ENCODE measurements around the gene CD36.

The CD36 gene

DNA sequence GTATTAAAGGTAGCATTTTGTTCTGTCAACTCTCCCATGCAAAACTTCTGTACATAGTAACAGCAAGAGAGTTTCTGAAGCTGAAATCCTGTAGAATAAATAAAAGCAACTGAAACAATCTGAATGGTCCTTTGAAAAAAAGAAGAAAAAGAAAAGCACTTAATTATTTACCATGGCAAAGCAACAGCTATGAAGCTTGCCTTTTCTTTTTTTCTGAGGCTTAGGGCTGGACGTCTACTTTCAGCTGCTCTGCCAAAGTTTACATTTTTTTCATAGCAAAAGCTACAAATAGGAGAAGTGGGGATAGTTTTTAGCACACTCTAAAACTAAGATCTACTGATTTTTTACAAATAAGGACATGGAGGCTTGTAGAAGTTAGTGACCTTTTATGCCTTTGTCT lies 31.3 kb upstream of the CD36 start:
- H3K36me3 ChIP-seq (ENCODE audit: control insufficient read depth in 2 of 2, insufficient read depth in 1 of 2, low read length in 2 of 2): no peaks in the 10 kb centered on the region
- H3K4me1 ChIP-seq (ENCODE audit: control insufficient read depth, insufficient read depth, low read length): peaks cover 7% of the 10 kb centered on the region; the same call in 1 of the 2 replicates
- POLR2A ChIA-PET: no interaction called here
- no peaks in the 10 kb centered on the region for H3K9me3 ChIP-seq (ENCODE audit: control insufficient read depth, insufficient read depth, low read depth, low read length)
- no peak overlapping the region for H3K27ac ChIP-seq (ENCODE audit: extremely low read depth, low read depth, low read length)
- TF ChIP-seq ZNF549 (tag by site-specific recombination; IDR thresholded peaks at IDR 0.05): no peak
- no peak for TF ChIP-seq IKZF3 (tag by site-specific recombination; IDR thresholded peaks at IDR 0.05)
- TF ChIP-seq ZNF561 (tag by site-specific recombination; IDR thresholded peaks at IDR 0.05; ENCODE audit: borderline replicate concordance): no peak
- no peak for TF ChIP-seq REPIN1 (tag by site-specific recombination; IDR thresholded peaks at IDR 0.05; ENCODE audit: low read depth)
- TF ChIP-seq MYNN (tag by site-specific recombination; IDR thresholded peaks at IDR 0.05; ENCODE audit: borderline replicate concordance): no peak
- no peak for TF ChIP-seq ZNF121 (tag by site-specific recombination; IDR thresholded peaks at IDR 0.05)
- no peak for TF ChIP-seq ZNF548 (tag by site-specific recombination; IDR thresholded peaks at IDR 0.05)
- TF ChIP-seq ZNF184 (tag by site-specific recombination; IDR thresholded peaks at IDR 0.05): no peak
- no peak for TF ChIP-seq ZNF626 (tag by site-specific recombination; IDR thresholded peaks at IDR 0.05)
- TF ChIP-seq OVOL3 (tag by site-specific recombination; IDR thresholded peaks at IDR 0.05): no peak
- CTCF ChIA-PET: interaction anchor here (0.6 kb wide), 1 partner anchor 200 kb away, joined by 3 read pairs; no protein-coding TSS in a partner anchor
- H3K4me3 ChIP-seq (ENCODE audit: low read depth, low read length): no peak overlapping the region

DNA sequence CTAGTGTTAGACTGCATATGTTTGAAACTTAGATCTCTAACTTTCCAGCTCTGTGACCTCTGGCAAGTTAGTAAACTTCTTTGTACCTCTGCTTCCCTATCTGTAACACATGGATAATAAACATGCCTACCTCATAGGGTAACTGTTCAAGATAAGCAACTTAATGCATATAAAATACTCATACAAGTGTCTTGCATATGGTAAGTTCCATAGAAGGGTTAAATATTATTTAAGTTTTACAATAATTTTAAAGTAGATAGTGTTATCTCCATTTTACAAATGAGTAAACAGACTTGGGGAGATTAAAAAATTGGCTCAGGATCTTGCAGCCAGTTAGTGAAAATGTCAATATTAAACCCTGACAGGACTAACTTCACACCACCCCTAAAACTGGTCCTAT lies 30.1 kb upstream of the CD36 start:
- peaks cover 7% of the 10 kb centered on the region; the same call in 1 of the 2 replicates for H3K4me1 ChIP-seq (ENCODE audit: control insufficient read depth, insufficient read depth, low read length)
- H3K4me3 ChIP-seq (ENCODE audit: low read depth, low read length): no peak overlapping the region
- no peaks in the 10 kb centered on the region for H3K36me3 ChIP-seq (ENCODE audit: control insufficient read depth in 2 of 2, insufficient read depth in 1 of 2, low read length in 2 of 2)
- POLR2A ChIA-PET: no interaction called here
- no peaks in the 10 kb centered on the region for H3K9me3 ChIP-seq (ENCODE audit: control insufficient read depth, insufficient read depth, low read depth, low read length)
- TF ChIP-seq, protein P1, sequence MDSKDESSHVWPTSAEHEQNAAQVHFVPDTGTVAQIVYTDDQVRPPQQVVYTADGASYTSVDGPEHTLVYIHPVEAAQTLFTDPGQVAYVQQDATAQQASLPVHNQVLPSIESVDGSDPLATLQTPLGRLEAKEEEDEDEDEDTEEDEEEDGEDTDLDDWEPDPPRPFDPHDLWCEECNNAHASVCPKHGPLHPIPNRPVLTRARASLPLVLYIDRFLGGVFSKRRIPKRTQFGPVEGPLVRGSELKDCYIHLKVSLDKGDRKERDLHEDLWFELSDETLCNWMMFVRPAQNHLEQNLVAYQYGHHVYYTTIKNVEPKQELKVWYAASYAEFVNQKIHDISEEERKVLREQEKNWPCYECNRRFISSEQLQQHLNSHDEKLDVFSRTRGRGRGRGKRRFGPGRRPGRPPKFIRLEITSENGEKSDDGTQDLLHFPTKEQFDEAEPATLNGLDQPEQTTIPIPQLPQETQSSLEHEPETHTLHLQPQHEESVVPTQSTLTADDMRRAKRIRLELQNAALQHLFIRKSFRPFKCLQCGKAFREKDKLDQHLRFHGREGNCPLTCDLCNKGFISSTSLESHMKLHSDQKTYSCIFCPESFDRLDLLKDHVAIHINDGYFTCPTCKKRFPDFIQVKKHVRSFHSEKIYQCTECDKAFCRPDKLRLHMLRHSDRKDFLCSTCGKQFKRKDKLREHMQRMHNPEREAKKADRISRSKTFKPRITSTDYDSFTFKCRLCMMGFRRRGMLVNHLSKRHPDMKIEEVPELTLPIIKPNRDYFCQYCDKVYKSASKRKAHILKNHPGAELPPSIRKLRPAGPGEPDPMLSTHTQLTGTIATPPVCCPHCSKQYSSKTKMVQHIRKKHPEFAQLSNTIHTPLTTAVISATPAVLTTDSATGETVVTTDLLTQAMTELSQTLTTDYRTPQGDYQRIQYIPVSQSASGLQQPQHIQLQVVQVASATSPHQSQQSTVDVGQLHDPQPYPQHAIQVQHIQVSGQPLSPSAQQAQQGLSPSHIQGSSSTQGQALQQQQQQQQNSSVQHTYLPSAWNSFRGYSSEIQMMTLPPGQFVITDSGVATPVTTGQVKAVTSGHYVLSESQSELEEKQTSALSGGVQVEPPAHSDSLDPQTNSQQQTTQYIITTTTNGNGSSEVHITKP (tag by site-specific recombination; IDR thresholded peaks at IDR 0.05): peak; percentile 35; the same call in 1 of the 2 replicates
- TF ChIP-seq MEIS1 (CRISPR knock-in tag; IDR thresholded peaks at IDR 0.05; ENCODE audit: borderline replicate concordance): no peak
- CTCF ChIA-PET: interaction anchor here (0.6 to 0.8 kb wide), 2 partner anchors 41 to 150 kb away, joined by 3 to 6 read pairs; no protein-coding TSS in a partner anchor
- H3K27ac ChIP-seq (ENCODE audit: extremely low read depth, low read depth, low read length): no peak overlapping the region

DNA sequence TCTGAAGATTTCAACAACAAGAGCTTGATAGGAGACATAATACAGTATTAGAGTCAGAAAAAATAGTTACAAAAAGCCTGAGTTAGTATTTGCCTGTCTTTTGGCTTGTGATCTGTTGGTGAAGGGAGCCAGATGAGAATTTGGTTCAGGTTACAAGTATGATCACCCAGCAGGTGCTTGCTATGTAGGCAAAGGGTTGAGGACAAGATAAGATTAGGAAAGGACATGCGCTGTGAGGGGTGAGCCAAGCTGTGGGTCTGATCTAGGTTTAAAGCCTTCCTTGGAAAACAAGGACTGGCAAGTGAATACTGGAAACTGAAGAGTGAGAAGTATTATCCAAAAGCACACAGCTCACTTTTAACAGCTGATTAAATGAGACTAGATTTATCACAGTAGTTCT lies 28.7 kb upstream of the CD36 start:
- H3K4me1 ChIP-seq (ENCODE audit: control insufficient read depth, insufficient read depth, low read length): peaks cover 7% of the 10 kb centered on the region; the same call in 1 of the 2 replicates
- TF ChIP-seq, protein P2, sequence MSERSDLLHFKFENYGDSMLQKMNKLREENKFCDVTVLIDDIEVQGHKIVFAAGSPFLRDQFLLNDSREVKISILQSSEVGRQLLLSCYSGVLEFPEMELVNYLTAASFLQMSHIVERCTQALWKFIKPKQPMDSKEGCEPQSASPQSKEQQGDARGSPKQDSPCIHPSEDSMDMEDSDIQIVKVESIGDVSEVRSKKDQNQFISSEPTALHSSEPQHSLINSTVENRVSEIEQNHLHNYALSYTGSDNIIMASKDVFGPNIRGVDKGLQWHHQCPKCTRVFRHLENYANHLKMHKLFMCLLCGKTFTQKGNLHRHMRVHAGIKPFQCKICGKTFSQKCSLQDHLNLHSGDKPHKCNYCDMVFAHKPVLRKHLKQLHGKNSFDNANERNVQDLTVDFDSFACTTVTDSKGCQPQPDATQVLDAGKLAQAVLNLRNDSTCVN (tag by site-specific recombination; optimal IDR thresholded peaks at IDR 0.05): no peak
- TF ChIP-seq ZNF302 (tag by site-specific recombination; IDR thresholded peaks at IDR 0.05; ENCODE audit: low read depth) (no peak), FEZF1 (tag by site-specific recombination; IDR thresholded peaks at IDR 0.05) (no peak), ZNF211 (tag by site-specific recombination; IDR thresholded peaks at IDR 0.05; ENCODE audit: low read depth) (no peak), ZNF184 (tag by site-specific recombination; IDR thresholded peaks at IDR 0.05) (no peak), SP7 (tag by site-specific recombination; IDR thresholded peaks at IDR 0.05) (no peak), ZNF433 (tag by site-specific recombination; IDR thresholded peaks at IDR 0.05; ENCODE audit: low read depth) (no peak), GLI4 (tag by site-specific recombination; IDR thresholded peaks at IDR 0.05) (no peak), ZNF626 (tag by site-specific recombination; IDR thresholded peaks at IDR 0.05) (no peak), ZNF140 (tag by site-specific recombination; IDR thresholded peaks at IDR 0.05) (no peak), ZNF23 (tag by site-specific recombination; IDR thresholded peaks at IDR 0.05; ENCODE audit: borderline replicate concordance) (no peak), ZNF354C (tag by site-specific recombination; IDR thresholded peaks at IDR 0.05; ENCODE audit: borderline replicate concordance, low read depth) (no peak), BCL11B (tag by site-specific recombination; IDR thresholded peaks at IDR 0.05; ENCODE audit: low read depth) (no peak), ZNF843 (tag by site-specific recombination; IDR thresholded peaks at IDR 0.05) (no peak), ZNF274 (IDR thresholded peaks at IDR 0.05; ENCODE audit: low read length) (no peak), ZNF274 (tag by site-specific recombination; IDR thresholded peaks at IDR 0.05; ENCODE audit: borderline replicate concordance) (no peak)
- TF ChIP-seq, protein P3, sequence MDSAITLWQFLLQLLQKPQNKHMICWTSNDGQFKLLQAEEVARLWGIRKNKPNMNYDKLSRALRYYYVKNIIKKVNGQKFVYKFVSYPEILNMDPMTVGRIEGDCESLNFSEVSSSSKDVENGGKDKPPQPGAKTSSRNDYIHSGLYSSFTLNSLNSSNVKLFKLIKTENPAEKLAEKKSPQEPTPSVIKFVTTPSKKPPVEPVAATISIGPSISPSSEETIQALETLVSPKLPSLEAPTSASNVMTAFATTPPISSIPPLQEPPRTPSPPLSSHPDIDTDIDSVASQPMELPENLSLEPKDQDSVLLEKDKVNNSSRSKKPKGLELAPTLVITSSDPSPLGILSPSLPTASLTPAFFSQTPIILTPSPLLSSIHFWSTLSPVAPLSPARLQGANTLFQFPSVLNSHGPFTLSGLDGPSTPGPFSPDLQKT (IDR thresholded peaks at IDR 0.05; ENCODE audit: borderline replicate concordance, low read depth, low read length): no peak
- no peak overlapping the region for H3K27ac ChIP-seq (ENCODE audit: extremely low read depth, low read depth, low read length)
- H3K9me3 ChIP-seq (ENCODE audit: control insufficient read depth, insufficient read depth, low read depth, low read length): no peaks in the 10 kb centered on the region
- H3K36me3 ChIP-seq (ENCODE audit: control insufficient read depth in 2 of 2, insufficient read depth in 1 of 2, low read length in 2 of 2): no peaks in the 10 kb centered on the region
- CTCF ChIA-PET: interaction anchor here (0.6 kb wide), 1 partner anchor 1073 kb away, joined by 5 read pairs; no protein-coding TSS in a partner anchor
- POLR2A ChIA-PET: no interaction called here
- no peak overlapping the region for H3K4me3 ChIP-seq (ENCODE audit: low read depth, low read length)
